Measurements from ENCODE around the gene NEUROD2. TPM values are rescaled to one million over a fixed set of nuclear protein-coding genes. Genes with fewer than 3 reads are reported as not detected.
"Not testable (repeated sequence)": the region's sequence is repeated elsewhere in the genome, so short reads cannot be mapped to it uniquely, and the experiment has no call there.

NEUROD2 gene
- total RNA-seq, 4 donors from 2014 or later = not detected

GRCh38 chr17:39591958-39592954 lies 15.5 kb downstream of the NEUROD2 start:
- no peak overlapping the region for H3K27ac ChIP-seq
- WGBS, 2 donors = 2 to 6% methylated on average over 9 to 18 of the region's 22 CpGs
- peak; percentile 30 to 62 for DNase-seq
- no peak for TF ChIP-seq POLR2A (IDR thresholded peaks at IDR 0.05)
- no peak for TF ChIP-seq CTCF (IDR thresholded peaks at IDR 0.05)
- no peaks in the 10 kb centered on the region for H3K9me3 ChIP-seq
- no peak overlapping the region for H3K4me3 ChIP-seq (replicated peaks in 1 of 3)
- H3K36me3 ChIP-seq = no peaks in the 10 kb centered on the region
- intact Hi-C loops (cut with DNase I) = no loop called here
- H3K27me3 ChIP-seq = peaks cover 9% of the 10 kb centered on the region
- H3K4me1 ChIP-seq = no peaks in the 10 kb centered on the region

GRCh38 chr17:39590180-39590579 lies 17.5 kb downstream of the NEUROD2 start:
- intact Hi-C loops (cut with DNase I); H3K9me3 ChIP-seq; H3K4me1 ChIP-seq; H3K4me3 ChIP-seq (replicated peaks in 1 of 3); DNase-seq; H3K27ac ChIP-seq; H3K27me3 ChIP-seq; H3K36me3 ChIP-seq: not testable (repeated sequence)
- 49 to 68% methylated on average over 2 of the region's 2 CpGs for WGBS, 2 donors

GRCh38 chr17:39582658-39583057 lies 25.1 kb downstream of the NEUROD2 start:
- intact Hi-C loops (cut with DNase I) = no loop called here
- Histone ChIP-seq H3K4me1 (no peaks in the 10 kb centered on the region), H3K36me3 (no peaks in the 10 kb centered on the region), H3K27me3 (no peaks in the 10 kb centered on the region), H3K9me3 (no peaks in the 10 kb centered on the region), H3K27ac (no peak overlapping the region), H3K4me3 (replicated peaks in 1 of 3) (no peak overlapping the region)
- DNase-seq = no peak
- TF ChIP-seq POLR2A (IDR thresholded peaks at IDR 0.05) = no peak
- no peak for TF ChIP-seq CTCF (IDR thresholded peaks at IDR 0.05)
- 40 to 62% methylated on average over 2 of the region's 2 CpGs for WGBS, 2 donors

GRCh38 chr17:39581759-39582085 lies 26.0 kb downstream of the NEUROD2 start:
- H3K4me1 ChIP-seq = no peaks in the 10 kb centered on the region
- no peaks in the 10 kb centered on the region for H3K36me3 ChIP-seq
- WGBS, 2 donors = 80 to 83% methylated on average over 4 of the region's 4 CpGs
- no peaks in the 10 kb centered on the region for H3K9me3 ChIP-seq
- no peak for DNase-seq
- intact Hi-C loops (cut with DNase I) = no loop called here
- H3K27me3 ChIP-seq = no peaks in the 10 kb centered on the region
- TF ChIP-seq POLR2A (IDR thresholded peaks at IDR 0.05) (no peak), CTCF (IDR thresholded peaks at IDR 0.05) (no peak)
- H3K27ac ChIP-seq = no peak overlapping the region
- H3K4me3 ChIP-seq (replicated peaks in 1 of 3) = no peak overlapping the region

GRCh38 chr17:39581071-39581758 lies 26.5 kb downstream of the NEUROD2 start:
- no peak overlapping the region for H3K4me3 ChIP-seq (replicated peaks in 1 of 3)
- no peaks in the 10 kb centered on the region for H3K4me1 ChIP-seq
- no peaks in the 10 kb centered on the region for H3K27me3 ChIP-seq
- DNase-seq = no peak
- no peak for TF ChIP-seq POLR2A (IDR thresholded peaks at IDR 0.05)
- no peak for TF ChIP-seq CTCF (IDR thresholded peaks at IDR 0.05)
- no peaks in the 10 kb centered on the region for H3K9me3 ChIP-seq
- no peaks in the 10 kb centered on the region for H3K36me3 ChIP-seq
- H3K27ac ChIP-seq = no peak overlapping the region
- intact Hi-C loops (cut with DNase I) = no loop called here
- WGBS, 2 donors = 89 to 90% methylated on average over 20 of the region's 20 CpGs

Data from thyroid gland (tissue), 4 donors.